Neural progenitor cell (in vitro differentiated cells): ENCODE data around the gene BLTP3B.

Experiments used
- EZH2 ChIP-seq: fragments of 200-600 bp; sonication (generic); IDR thresholded peaks from 2 replicates; pipeline ENCODE4 v1.6.1; 2017; ENCODE audit warnings: antibody characterized with exemption, mild to moderate bottlenecking, moderate library complexity
- TF ChIP-seq, protein P1 (sequence below): fragments of 200-600 bp; sonication (generic); IDR thresholded peaks from 2 replicates; pipeline ENCODE4 v1.5.1; 2017; ENCODE audit warnings: antibody characterized with exemption, mild to moderate bottlenecking

DNA sequence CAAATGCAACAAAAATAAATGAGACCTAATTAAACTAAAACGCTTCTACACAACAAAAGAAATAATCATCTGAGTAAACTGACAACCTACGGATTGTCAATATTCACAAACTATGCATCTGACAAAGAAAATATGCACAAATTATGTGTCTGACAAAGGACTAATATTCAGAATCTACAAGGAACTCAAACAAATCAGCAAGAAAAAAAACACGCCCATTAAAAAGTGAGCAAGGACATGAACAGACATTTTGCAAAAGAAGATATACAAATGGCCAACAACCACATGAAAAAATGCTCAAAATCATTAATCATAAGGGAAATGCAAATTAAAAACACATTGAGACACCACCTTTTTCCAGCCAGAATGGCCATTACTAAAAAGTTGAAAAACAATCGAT is 37.0 kb downstream of the BLTP3B start:
- TF ChIP-seq EZH2 = no peak
- TF ChIP-seq, protein P1, sequence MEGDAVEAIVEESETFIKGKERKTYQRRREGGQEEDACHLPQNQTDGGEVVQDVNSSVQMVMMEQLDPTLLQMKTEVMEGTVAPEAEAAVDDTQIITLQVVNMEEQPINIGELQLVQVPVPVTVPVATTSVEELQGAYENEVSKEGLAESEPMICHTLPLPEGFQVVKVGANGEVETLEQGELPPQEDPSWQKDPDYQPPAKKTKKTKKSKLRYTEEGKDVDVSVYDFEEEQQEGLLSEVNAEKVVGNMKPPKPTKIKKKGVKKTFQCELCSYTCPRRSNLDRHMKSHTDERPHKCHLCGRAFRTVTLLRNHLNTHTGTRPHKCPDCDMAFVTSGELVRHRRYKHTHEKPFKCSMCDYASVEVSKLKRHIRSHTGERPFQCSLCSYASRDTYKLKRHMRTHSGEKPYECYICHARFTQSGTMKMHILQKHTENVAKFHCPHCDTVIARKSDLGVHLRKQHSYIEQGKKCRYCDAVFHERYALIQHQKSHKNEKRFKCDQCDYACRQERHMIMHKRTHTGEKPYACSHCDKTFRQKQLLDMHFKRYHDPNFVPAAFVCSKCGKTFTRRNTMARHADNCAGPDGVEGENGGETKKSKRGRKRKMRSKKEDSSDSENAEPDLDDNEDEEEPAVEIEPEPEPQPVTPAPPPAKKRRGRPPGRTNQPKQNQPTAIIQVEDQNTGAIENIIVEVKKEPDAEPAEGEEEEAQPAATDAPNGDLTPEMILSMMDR = no peak
